Jurkat, Clone E6-1 (cell line): ENCODE measurements around the gene USF1.
"Not testable (repeated sequence)": the region's sequence is repeated elsewhere in the genome, so short reads cannot be mapped to it uniquely, and the experiment has no call there.

Experiments used
- DNase-seq: peaks from one replicate; pipeline ENCODE4 v3.0.0-alpha.2; 2011; ENCODE audit warnings: low read depth, low spot score
- H3K4me3 ChIP-seq: 2 replicates; pipeline ENCODE4 v1.5.1; 2011; ENCODE audit warnings: mild to moderate bottlenecking, low read length, control low read depth, moderate library complexity

The USF1 gene

GRCh38 chr1:161080441-161081405 lies 34.9 kb upstream of the USF1 start:
- H3K4me3 ChIP-seq: no peak overlapping the region

GRCh38 chr1:161079436-161080110 lies 33.8 kb upstream of the USF1 start:
- H3K4me3 ChIP-seq: no peak overlapping the region
- no peak for DNase-seq

More at GRCh38 chr1:161080441-161081405, 34.9 kb upstream of the USF1 start:
- DNase-seq: no peak

GRCh38 chr1:161077426-161077825 lies 31.6 kb upstream of the USF1 start:
- no peak overlapping the region for H3K4me3 ChIP-seq
- DNase-seq: no peak

- DNase-seq: no peak
- no peak overlapping the region for H3K4me3 ChIP-seq
These were observed 30.6 kb upstream of the USF1 start for GRCh38 chr1:161076410-161076809.

- DNase-seq: no peak
- no peak overlapping the region for H3K4me3 ChIP-seq
These were observed 29.0 kb upstream of the USF1 start for GRCh38 chr1:161074676-161075368.

GRCh38 chr1:161073474-161074121 lies 27.8 kb upstream of the USF1 start:
- H3K4me3 ChIP-seq: no peak overlapping the region
- DNase-seq: no peak

- DNase-seq: no peak
- no peak overlapping the region for H3K4me3 ChIP-seq
These were observed 27.1 kb upstream of the USF1 start for GRCh38 chr1:161072751-161073449.

GRCh38 chr1:161071886-161072371 lies 26.2 kb upstream of the USF1 start:
- no peak overlapping the region for H3K4me3 ChIP-seq
- peak; percentile 28 for DNase-seq

- no peak for DNase-seq
- no peak overlapping the region for H3K4me3 ChIP-seq
These were observed 25.0 kb upstream of the USF1 start for GRCh38 chr1:161070761-161071160.

- peak within 1 kb of the TSS; percentile 93 for H3K4me3 ChIP-seq
These were observed 24.0 kb upstream of the USF1 start, which contains the start of gene ARHGAP30 for GRCh38 chr1:161069731-161070270. Gene ARHGAP30, minus strand, starts transcription at chr1:161069891. Its CDS starts 267 bp downstream, at chr1:161069624.

GRCh38 chr1:161069241-161069640 lies 23.5 kb upstream of the USF1 start:
- H3K4me3 ChIP-seq: peak overlapping the region; percentile 93

More at GRCh38 chr1:161069731-161070270, 24.0 kb upstream of the USF1 start, which contains the start of gene ARHGAP30:
- peak; percentile 96 for DNase-seq

GRCh38 chr1:161068306-161069234 lies 22.8 kb upstream of the USF1 start:
- H3K4me3 ChIP-seq: peak overlapping the region; percentile 93
- DNase-seq: peak; percentile 91

More at GRCh38 chr1:161069241-161069640, 23.5 kb upstream of the USF1 start:
- DNase-seq: no peak

- H3K4me3 ChIP-seq: no peak overlapping the region
- no peak for DNase-seq
These were observed 20.9 kb upstream of the USF1 start for GRCh38 chr1:161066694-161067093.

GRCh38 chr1:161065681-161066080 lies 19.9 kb upstream of the USF1 start:
- not testable (repeated sequence) for DNase-seq, H3K4me3 ChIP-seq

- not testable (repeated sequence) for H3K4me3 ChIP-seq
These were observed 18.2 kb upstream of the USF1 start for GRCh38 chr1:161063936-161064335.

GRCh38 chr1:161061419-161061818 lies 15.6 kb upstream of the USF1 start:
- DNase-seq: no peak
- no peak overlapping the region for H3K4me3 ChIP-seq

More at GRCh38 chr1:161063936-161064335, 18.2 kb upstream of the USF1 start:
- not testable (repeated sequence) for DNase-seq

- no peak for DNase-seq
- no peak overlapping the region for H3K4me3 ChIP-seq
These were observed 13.5 kb upstream of the USF1 start for GRCh38 chr1:161059293-161059692.
